HepG2 (cell line): ENCODE measurements around the gene OTOP3. TPM values are rescaled to one million over a fixed set of nuclear protein-coding genes. Genes with fewer than 3 reads are reported as not detected.
A peak's percentile ranks its signal among the peaks of the same experiment; 100 is the strongest.

Source experiments
- PAX8 ChIP-seq: sonication (generic); formaldehyde crosslinking; IDR thresholded peaks from 2 replicates; pipeline ENCODE4 v1.8.0; 2022; ENCODE audit warnings: mild to moderate bottlenecking, missing genetic modification reagents, borderline replicate concordance
- XRCC5 ChIP-seq: fragments of 200-400 bp; formaldehyde crosslinking; optimal IDR thresholded peaks from 2 replicates; pipeline ENCODE3; 2017; ENCODE audit warnings: mild to moderate bottlenecking, low read length
- ZBTB3 ChIP-seq: sonication (generic); formaldehyde crosslinking; IDR thresholded peaks from 2 replicates; pipeline ENCODE4 v1.4.0; 2020; ENCODE audit warnings: low read depth, mild to moderate bottlenecking, moderate library complexity, missing genetic modification reagents, borderline replicate concordance
- ZC3H13 ChIP-seq: sonication (generic); formaldehyde crosslinking; IDR thresholded peaks from 2 replicates; pipeline ENCODE4 v1.8.1; 2023; ENCODE audit warnings: mild to moderate bottlenecking, missing genetic modification reagents, moderate library complexity
- ZNF17 ChIP-seq: sonication (generic); formaldehyde crosslinking; IDR thresholded peaks from 2 replicates; pipeline ENCODE4 v1.5.0; 2020; ENCODE audit warnings: mild to moderate bottlenecking, missing genetic modification reagents
- ZNF333 ChIP-seq: sonication (generic); formaldehyde crosslinking; IDR thresholded peaks from 2 replicates; pipeline ENCODE4 v1.4.0; 2020; ENCODE audit warnings: mild to moderate bottlenecking, missing genetic modification reagents, borderline replicate concordance
- ZNF652 ChIP-seq: IDR thresholded peaks from 2 replicates; pipeline ENCODE4 v1.6.1; 2016; ENCODE audit warnings: low read depth, borderline replicate concordance
- ZSCAN12 ChIP-seq: sonication (generic); formaldehyde crosslinking; IDR thresholded peaks from 2 replicates; pipeline ENCODE4 v1.9.0; 2021; ENCODE audit warnings: mild to moderate bottlenecking, missing genetic modification reagents
- ZSCAN25 ChIP-seq: sonication (generic); formaldehyde crosslinking; IDR thresholded peaks from 2 replicates; pipeline ENCODE4 v1.8.0; 2022; ENCODE audit warnings: mild to moderate bottlenecking, missing genetic modification reagents
- ZSCAN9 ChIP-seq: IDR thresholded peaks from 2 replicates; pipeline ENCODE4 v1.6.1; 2016; ENCODE audit warnings: borderline replicate concordance
- polyA plus RNA-seq, 8 experiments: library from polyadenylated mRNA; depleted of rRNA in 3 of 8; stranded (reverse) in 7 of 8; unstranded in 1 of 8; fragments of >200 nt; fragmentation: Illumina TruSeq in 4 of 8; extraction: Trizol in 4 of 8; gene quantifications; 2 replicates each; pipeline versions ENCODE4 v1.2.1 to v1.2.3, GENCODE V29; 2011 to 2016; ENCODE audit warnings: low read depth in 4 of 8, missing spikeins in 1 of 8, mixed read lengths in 1 of 8; ENCODE audit not compliant: insufficient read depth in 1 of 8
- total RNA-seq, 5 experiments: library from RNA; depleted of rRNA; stranded (reverse); fragments of >200 nt; fragmentation: Illumina TruSeq; extraction: Trizol; gene quantifications; 2 replicates each; pipeline ENCODE4 v1.2.3, GENCODE V29; 2016; ENCODE audit warnings: low read depth in 1 of 5
- TF ChIP-seq, protein P1 (sequence below): sonication (generic); formaldehyde crosslinking; IDR thresholded peaks from 2 replicates; pipeline ENCODE4 v1.5.0; 2020; ENCODE audit warnings: mild to moderate bottlenecking, missing genetic modification reagents
- TF ChIP-seq, protein P2 (sequence below): sonication (generic); formaldehyde crosslinking; IDR thresholded peaks from 2 replicates; pipeline ENCODE4 v1.8.0; 2022; ENCODE audit warnings: mild to moderate bottlenecking, missing genetic modification reagents, moderate library complexity
- TF ChIP-seq, protein P3 (sequence below): sonication (generic); formaldehyde crosslinking; IDR thresholded peaks from 2 replicates; pipeline ENCODE4 v1.4.0; 2020; ENCODE audit warnings: missing genetic modification reagents
- TF ChIP-seq, protein P4 (sequence below): sonication (generic); formaldehyde crosslinking; IDR thresholded peaks from 2 replicates; pipeline ENCODE4 v1.8.1; 2023; ENCODE audit warnings: missing genetic modification reagents, inconsistent platforms, borderline replicate concordance
- TF ChIP-seq, protein P5 (sequence below): sonication (generic); formaldehyde crosslinking; IDR thresholded peaks from 2 replicates; pipeline ENCODE4 v1.8.0; 2022; ENCODE audit warnings: low read depth, missing genetic modification reagents

Gene OTOP3
- total and polyA plus RNA-seq, 2 of the 13 experiments (the other 11 are each of a cell fraction or from before 2014, with no cell fraction given), result not detected

DNA sequence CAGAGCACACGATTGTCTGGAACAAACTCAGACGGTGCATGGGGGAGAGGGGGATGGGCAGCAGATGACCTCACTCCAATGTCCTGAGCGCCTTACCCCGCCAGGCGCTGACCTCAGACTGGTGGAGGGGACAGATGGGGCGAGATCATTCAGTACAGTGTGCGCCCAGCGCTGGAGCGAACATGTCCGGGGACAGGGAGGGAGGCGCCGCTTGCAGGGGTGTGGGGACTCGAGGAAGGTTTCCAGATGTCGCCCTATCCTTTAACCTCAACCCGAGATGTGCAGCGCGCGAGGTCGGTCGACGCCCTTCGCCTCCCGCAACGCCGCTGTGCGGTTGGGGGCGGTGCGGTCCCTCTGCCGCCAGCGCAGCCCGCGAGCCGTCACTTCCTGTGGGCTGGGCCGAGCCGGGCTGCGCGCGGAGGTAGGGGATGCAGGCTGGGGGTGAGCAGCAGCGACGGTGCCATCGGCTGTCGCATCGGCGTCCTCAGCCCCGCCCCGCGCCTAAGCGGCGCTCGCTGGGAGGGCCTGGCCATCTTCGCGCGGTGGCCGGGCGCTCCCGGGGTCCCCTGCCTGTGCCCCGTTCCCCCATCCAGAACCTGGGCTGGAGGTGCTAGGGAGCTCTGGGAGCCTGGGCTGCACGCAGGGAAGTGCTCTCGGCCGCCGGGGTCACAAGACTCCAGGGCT, 46.4 kb downstream of the OTOP3 start (continued):
- TF ChIP-seq, protein P1, sequence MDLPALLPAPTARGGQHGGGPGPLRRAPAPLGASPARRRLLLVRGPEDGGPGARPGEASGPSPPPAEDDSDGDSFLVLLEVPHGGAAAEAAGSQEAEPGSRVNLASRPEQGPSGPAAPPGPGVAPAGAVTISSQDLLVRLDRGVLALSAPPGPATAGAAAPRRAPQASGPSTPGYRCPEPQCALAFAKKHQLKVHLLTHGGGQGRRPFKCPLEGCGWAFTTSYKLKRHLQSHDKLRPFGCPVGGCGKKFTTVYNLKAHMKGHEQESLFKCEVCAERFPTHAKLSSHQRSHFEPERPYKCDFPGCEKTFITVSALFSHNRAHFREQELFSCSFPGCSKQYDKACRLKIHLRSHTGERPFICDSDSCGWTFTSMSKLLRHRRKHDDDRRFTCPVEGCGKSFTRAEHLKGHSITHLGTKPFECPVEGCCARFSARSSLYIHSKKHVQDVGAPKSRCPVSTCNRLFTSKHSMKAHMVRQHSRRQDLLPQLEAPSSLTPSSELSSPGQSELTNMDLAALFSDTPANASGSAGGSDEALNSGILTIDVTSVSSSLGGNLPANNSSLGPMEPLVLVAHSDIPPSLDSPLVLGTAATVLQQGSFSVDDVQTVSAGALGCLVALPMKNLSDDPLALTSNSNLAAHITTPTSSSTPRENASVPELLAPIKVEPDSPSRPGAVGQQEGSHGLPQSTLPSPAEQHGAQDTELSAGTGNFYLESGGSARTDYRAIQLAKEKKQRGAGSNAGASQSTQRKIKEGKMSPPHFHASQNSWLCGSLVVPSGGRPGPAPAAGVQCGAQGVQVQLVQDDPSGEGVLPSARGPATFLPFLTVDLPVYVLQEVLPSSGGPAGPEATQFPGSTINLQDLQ (CRISPR knock-in tag), result peak; percentile 94
- TF ChIP-seq, protein P2, sequence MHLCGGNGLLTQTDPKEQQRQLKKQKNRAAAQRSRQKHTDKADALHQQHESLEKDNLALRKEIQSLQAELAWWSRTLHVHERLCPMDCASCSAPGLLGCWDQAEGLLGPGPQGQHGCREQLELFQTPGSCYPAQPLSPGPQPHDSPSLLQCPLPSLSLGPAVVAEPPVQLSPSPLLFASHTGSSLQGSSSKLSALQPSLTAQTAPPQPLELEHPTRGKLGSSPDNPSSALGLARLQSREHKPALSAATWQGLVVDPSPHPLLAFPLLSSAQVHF, result peak; percentile 73; the same call in 1 of the 2 replicates
- TF ChIP-seq, protein P3, sequence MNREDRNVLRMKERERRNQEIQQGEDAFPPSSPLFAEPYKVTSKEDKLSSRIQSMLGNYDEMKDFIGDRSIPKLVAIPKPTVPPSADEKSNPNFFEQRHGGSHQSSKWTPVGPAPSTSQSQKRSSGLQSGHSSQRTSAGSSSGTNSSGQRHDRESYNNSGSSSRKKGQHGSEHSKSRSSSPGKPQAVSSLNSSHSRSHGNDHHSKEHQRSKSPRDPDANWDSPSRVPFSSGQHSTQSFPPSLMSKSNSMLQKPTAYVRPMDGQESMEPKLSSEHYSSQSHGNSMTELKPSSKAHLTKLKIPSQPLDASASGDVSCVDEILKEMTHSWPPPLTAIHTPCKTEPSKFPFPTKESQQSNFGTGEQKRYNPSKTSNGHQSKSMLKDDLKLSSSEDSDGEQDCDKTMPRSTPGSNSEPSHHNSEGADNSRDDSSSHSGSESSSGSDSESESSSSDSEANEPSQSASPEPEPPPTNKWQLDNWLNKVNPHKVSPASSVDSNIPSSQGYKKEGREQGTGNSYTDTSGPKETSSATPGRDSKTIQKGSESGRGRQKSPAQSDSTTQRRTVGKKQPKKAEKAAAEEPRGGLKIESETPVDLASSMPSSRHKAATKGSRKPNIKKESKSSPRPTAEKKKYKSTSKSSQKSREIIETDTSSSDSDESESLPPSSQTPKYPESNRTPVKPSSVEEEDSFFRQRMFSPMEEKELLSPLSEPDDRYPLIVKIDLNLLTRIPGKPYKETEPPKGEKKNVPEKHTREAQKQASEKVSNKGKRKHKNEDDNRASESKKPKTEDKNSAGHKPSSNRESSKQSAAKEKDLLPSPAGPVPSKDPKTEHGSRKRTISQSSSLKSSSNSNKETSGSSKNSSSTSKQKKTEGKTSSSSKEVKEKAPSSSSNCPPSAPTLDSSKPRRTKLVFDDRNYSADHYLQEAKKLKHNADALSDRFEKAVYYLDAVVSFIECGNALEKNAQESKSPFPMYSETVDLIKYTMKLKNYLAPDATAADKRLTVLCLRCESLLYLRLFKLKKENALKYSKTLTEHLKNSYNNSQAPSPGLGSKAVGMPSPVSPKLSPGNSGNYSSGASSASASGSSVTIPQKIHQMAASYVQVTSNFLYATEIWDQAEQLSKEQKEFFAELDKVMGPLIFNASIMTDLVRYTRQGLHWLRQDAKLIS, result peak; percentile 64; the same call in 1 of the 2 replicates
- TF ChIP-seq ZNF17 (CRISPR knock-in tag) (peak; percentile 76; the same call in 1 of the 2 replicates), ZNF652 (CRISPR knock-in tag) (no peak), PAX8 (CRISPR knock-in tag) (0 out of 2 replicates have a peak, but pooled peaks have one; percentile 77), ZC3H13 (CRISPR knock-in tag) (peak; percentile 66; the same call in 1 of the 2 replicates), ZSCAN12 (peak; percentile 85; the same call in 1 of the 2 replicates), ZSCAN9 (peak; percentile 79; the same call in 1 of the 2 replicates), XRCC5 (peak; percentile 51), ZNF333 (CRISPR knock-in tag) (peak; percentile 93; the same call in 1 of the 2 replicates), ZBTB3 (CRISPR knock-in tag) (0 out of 2 replicates have a peak, but pooled peaks have one; percentile 77), ZSCAN25 (CRISPR knock-in tag) (0 out of 2 replicates have a peak, but pooled peaks have one; percentile 85)
- TF ChIP-seq, protein P4, sequence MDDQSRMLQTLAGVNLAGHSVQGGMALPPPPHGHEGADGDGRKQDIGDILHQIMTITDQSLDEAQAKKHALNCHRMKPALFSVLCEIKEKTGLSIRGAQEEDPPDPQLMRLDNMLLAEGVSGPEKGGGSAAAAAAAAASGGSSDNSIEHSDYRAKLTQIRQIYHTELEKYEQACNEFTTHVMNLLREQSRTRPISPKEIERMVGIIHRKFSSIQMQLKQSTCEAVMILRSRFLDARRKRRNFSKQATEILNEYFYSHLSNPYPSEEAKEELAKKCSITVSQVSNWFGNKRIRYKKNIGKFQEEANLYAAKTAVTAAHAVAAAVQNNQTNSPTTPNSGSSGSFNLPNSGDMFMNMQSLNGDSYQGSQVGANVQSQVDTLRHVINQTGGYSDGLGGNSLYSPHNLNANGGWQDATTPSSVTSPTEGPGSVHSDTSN (CRISPR knock-in tag), result 0 out of 2 replicates have a peak, but pooled peaks have one; percentile 53
- TF ChIP-seq, protein P5, sequence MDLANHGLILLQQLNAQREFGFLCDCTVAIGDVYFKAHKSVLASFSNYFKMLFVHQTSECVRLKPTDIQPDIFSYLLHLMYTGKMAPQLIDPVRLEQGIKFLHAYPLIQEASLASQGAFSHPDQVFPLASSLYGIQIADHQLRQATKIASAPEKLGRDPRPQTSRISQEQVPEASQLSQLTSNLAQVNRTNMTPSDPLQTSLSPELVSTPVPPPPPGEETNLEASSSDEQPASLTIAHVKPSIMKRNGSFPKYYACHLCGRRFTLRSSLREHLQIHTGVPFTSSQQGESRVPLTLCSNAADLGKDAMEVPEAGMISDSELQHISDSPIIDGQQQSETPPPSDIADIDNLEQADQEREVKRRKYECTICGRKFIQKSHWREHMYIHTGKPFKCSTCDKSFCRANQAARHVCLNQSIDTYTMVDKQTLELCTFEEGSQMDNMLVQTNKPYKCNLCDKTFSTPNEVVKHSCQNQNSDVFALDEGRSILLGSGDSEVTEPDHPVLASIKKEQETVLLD, result 0 out of 2 replicates have a peak, but pooled peaks have one; percentile 35
